Keratinocyte (primary cell): ENCODE data around the gene ING4. TPM values are rescaled to one million over a fixed set of nuclear protein-coding genes. Genes with fewer than 3 reads are reported as not detected.

Experiments used
- DNase-seq: peaks from one replicate; pipeline ENCODE4 v3.0.0-alpha.2; 2011; ENCODE audit warnings: low read depth, missing footprints, low spot score
- FAIRE-seq: peaks from 2 replicates; lab custom pipeline; 2011; peaks lifted over from hg19 to GRCh38; lab: Jason Lieb, UNC
- H2AFZ ChIP-seq: 2 replicates; pipeline ENCODE4 v1.6.0; 2012; ENCODE audit warnings: low read length, control low read depth, inconsistent platforms; ENCODE audit not compliant: control insufficient read depth
- H3K27ac ChIP-seq: 2 replicates; pipeline ENCODE4 v1.5.1; 2011; ENCODE audit warnings: low read length; ENCODE audit not compliant: control insufficient read depth, insufficient read depth
- H3K27me3 ChIP-seq: 3 replicates; pipeline ENCODE4 v1.6.0; 2011; ENCODE audit warnings: low read length; ENCODE audit not compliant: control insufficient read depth, insufficient read depth; ENCODE audit errors: extremely low read depth
- H3K36me3 ChIP-seq, 2 experiments: 2 replicates in 1 of 2; 3 replicates in 1 of 2; pipeline ENCODE4 v1.5.1; 2011; ENCODE audit warnings: low read length in 2 of 2, mild to moderate bottlenecking in 1 of 2; ENCODE audit not compliant: control insufficient read depth in 2 of 2, insufficient read depth in 2 of 2; ENCODE audit errors: extremely low read depth in 1 of 2
- H3K4me1 ChIP-seq: 3 replicates; pipeline ENCODE4 v1.5.1; 2011; ENCODE audit warnings: low read length; ENCODE audit not compliant: control insufficient read depth, insufficient read depth; ENCODE audit errors: extremely low read depth
- H3K4me2 ChIP-seq: 3 replicates; pipeline ENCODE4 v1.6.0; 2011; ENCODE audit warnings: low read depth, low read length; ENCODE audit not compliant: control insufficient read depth, insufficient read depth; ENCODE audit errors: extremely low read depth
- H3K4me3 ChIP-seq, 3 experiments: fragments of 200-600 bp in 1 of 3; sonication (generic) in 1 of 3; 2 replicates in 2 of 3; 3 replicates in 1 of 3; pipeline ENCODE4 v1.5.1; 2011 to 2016; ENCODE audit warnings: low read length in 3 of 3, mild to moderate bottlenecking in 3 of 3, control low read depth in 2 of 3, inconsistent platforms in 1 of 3, low read depth in 1 of 3, mixed read lengths in 1 of 3, mixed run types in 1 of 3, moderate library complexity in 1 of 3; ENCODE audit not compliant: control insufficient read depth in 2 of 3, insufficient read depth in 2 of 3; ENCODE audit errors: extremely low read depth in 1 of 3
- H3K79me2 ChIP-seq: 2 replicates; pipeline ENCODE4 v1.6.0; 2012; ENCODE audit warnings: low read length; ENCODE audit not compliant: control insufficient read depth, insufficient read depth
- H3K9ac ChIP-seq: 3 replicates; pipeline ENCODE4 v1.6.0; 2011; ENCODE audit warnings: low read length; ENCODE audit not compliant: control insufficient read depth, insufficient read depth; ENCODE audit errors: extremely low read depth
- H3K9me1 ChIP-seq: 3 replicates; pipeline ENCODE4 v1.6.0; 2011; ENCODE audit warnings: low read length; ENCODE audit not compliant: control insufficient read depth, insufficient read depth; ENCODE audit errors: extremely low read depth
- H3K9me3 ChIP-seq: 2 replicates; pipeline ENCODE4 v1.5.1; 2012; ENCODE audit warnings: low read depth, low read length; ENCODE audit not compliant: control insufficient read depth
- H4K20me1 ChIP-seq: 3 replicates; pipeline ENCODE4 v1.6.0; 2011; ENCODE audit warnings: low read length; ENCODE audit not compliant: control insufficient read depth, insufficient read depth; ENCODE audit errors: extremely low read depth
- CTCF ChIP-seq, 3 experiments: IDR thresholded peaks in 1 of 3; conservative IDR thresholded peaks in 1 of 3; optimal IDR thresholded peaks in 1 of 3; 2 replicates in 2 of 3; 3 replicates in 1 of 3; pipeline versions ENCODE3 to v1.5.1; 2011; ENCODE audit warnings: low read length in 3 of 3, mild to moderate bottlenecking in 3 of 3, moderate library complexity in 2 of 3, control low read depth in 1 of 3, inconsistent platforms in 1 of 3; ENCODE audit not compliant: insufficient read depth in 2 of 3; ENCODE audit errors: extremely low read depth in 1 of 3
- EZH2 ChIP-seq: IDR thresholded peaks from one replicate; pipeline ENCODE4 v1.6.1; 2012; ENCODE audit warnings: inconsistent platforms, mild to moderate bottlenecking, low read length, moderate library complexity
- dilution Hi-C: fragments of 300-500 bp; cut with MboI; formaldehyde crosslinking; loops from one replicate; pipeline ENCODE4 v1.7.0; 2020; ENCODE audit warnings: low sequenced_read_pairs; ENCODE audit not compliant: extremely low pct_ligation_motif_present
- polyA plus RNA-seq, 5 experiments: library from polyadenylated mRNA; depleted of rRNA in 3 of 5; stranded (reverse) in 3 of 5; stranded (forward) in 1 of 5; unstranded in 1 of 5; fragments of >200 nt; gene quantifications; 1 replicate in 1 of 5; 2 replicates in 3 of 5; 3 replicates in 1 of 5; pipeline versions ENCODE4 v1.2.1 to v1.2.3, GENCODE V29; 2011 to 2012; ENCODE audit warnings: missing spikeins in 2 of 5, low read depth in 1 of 5, low replicate concordance in 1 of 5
- small RNA-seq, 3 experiments: library from RNA; depleted of rRNA; stranded (forward); fragments of <200 nt; gene quantifications; one replicate each; pipeline ENCODE3, GENCODE V24; 2012; ENCODE audit warnings: low read depth in 3 of 3, low replicate concordance in 1 of 3; ENCODE audit not compliant: insufficient read length in 3 of 3

The ING4 gene
- polyA plus RNA-seq, 1 donor (not counting 4 experiments of a cell fraction or from before 2014, with no cell fraction given), result 30.4 TPM

GRCh38 chr12:6602526-6602925 lies 60.4 kb downstream of the ING4 start:
- no peak for FAIRE-seq
- Histone ChIP-seq H3K4me2 (no peak overlapping the region), H3K9ac (no peak overlapping the region), H3K36me3 (peaks cover 38 to 39% of the 10 kb centered on the region in 2 experiments), H3K27ac (no peak overlapping the region), H3K9me1 (peaks cover 3% of the 10 kb centered on the region), H2AFZ (no peak overlapping the region), H3K27me3 (no peaks in the 10 kb centered on the region), H4K20me1 (no peaks in the 10 kb centered on the region), H3K4me1 (peaks cover 26% of the 10 kb centered on the region), H3K4me3 (no peak overlapping the region), H3K9me3 (no peaks in the 10 kb centered on the region), H3K79me2 (peaks cover 50% of the 10 kb centered on the region)
- TF ChIP-seq CTCF (optimal IDR thresholded peaks at IDR 0.05 in 1 of 3, IDR thresholded peaks at IDR 0.05 in 1 of 3, conservative IDR thresholded peaks at IDR 0.05 in 1 of 3; ENCODE audit: extremely low read depth in 1 of 3, insufficient read depth in 2 of 3, low read length in 3 of 3) (no peak), EZH2 (no peak)
- DNase-seq, result no peak
- dilution Hi-C loops, result no loop called here

Small RNAs within 50 kb of the gene (small RNA-seq; reads per million reads assigned to genes)
- 0 reads per million in 3 experiments for gene RNU6-781P

Other genes with a start within 250 kb of the ING4 start
- gene CD27, start 218.2 kb downstream of the ING4 start, polyA plus RNA-seq, result not detected in 3 replicates
- 4.2 to 6.0 TPM (median 4.8 TPM) in 3 replicates for gene TAPBPL, start 211.1 kb downstream of the ING4 start, polyA plus RNA-seq
- 5.3 to 7.8 TPM (median 6.7 TPM) in 3 replicates for gene VAMP1, start 192.4 kb downstream of the ING4 start, polyA plus RNA-seq
- 76.5 to 184 TPM (median 130 TPM) in 3 replicates for gene MRPL51, start 169.9 kb downstream of the ING4 start, polyA plus RNA-seq
- gene NCAPD2, start 169.0 kb downstream of the ING4 start, polyA plus RNA-seq, result 12.3 to 34.6 TPM (median 33.7 TPM) in 3 replicates
- gene GAPDH, start 128.6 kb downstream of the ING4 start, polyA plus RNA-seq, result 8,390 to 11,361 TPM (median 8,495 TPM) in 3 replicates
- gene IFFO1, start 107.1 kb downstream of the ING4 start, polyA plus RNA-seq, result 0.67 to 1.0 TPM (median 0.75 TPM) in 3 replicates
- 85.9 to 108 TPM (median 94.4 TPM) in 3 replicates for gene NOP2, start 94.8 kb downstream of the ING4 start, polyA plus RNA-seq
- gene CHD4, start 55.7 kb downstream of the ING4 start, polyA plus RNA-seq, result 79.7 to 93.1 TPM (median 81.2 TPM) in 3 replicates
- 6.7 to 11.7 TPM (median 8.3 TPM) in 3 replicates for gene LPAR5, start 27.2 kb downstream of the ING4 start, polyA plus RNA-seq
- 0.07 to 0.21 TPM (median 0.09 TPM) in 3 replicates for gene ACRBP, start 15.7 kb downstream of the ING4 start, polyA plus RNA-seq
- gene ZNF384, start 26.3 kb upstream of the ING4 start, polyA plus RNA-seq, result 29.0 to 44.0 TPM (median 29.8 TPM) in 3 replicates
- not detected in 3 replicates for gene PIANP, start 37.7 kb upstream of the ING4 start, polyA plus RNA-seq
- 85.4 to 116 TPM (median 85.5 TPM) in 3 replicates for gene COPS7A, start 60.9 kb upstream of the ING4 start, polyA plus RNA-seq
- 317 to 364 TPM (median 335 TPM) in 3 replicates for gene MLF2, start 90.0 kb upstream of the ING4 start, polyA plus RNA-seq
- 80.6 to 140 TPM (median 119 TPM) in 3 replicates for gene PTMS, start 103.2 kb upstream of the ING4 start, polyA plus RNA-seq
- 0.09 to 0.14 TPM (median 0.09 TPM) in 3 replicates for gene LAG3, start 109.4 kb upstream of the ING4 start, polyA plus RNA-seq
- 0.01 to 0.05 TPM in 2 of 3 replicates, not detected in the other for gene CD4, start 126.4 kb upstream of the ING4 start, polyA plus RNA-seq
- 0.05 to 0.10 TPM (median 0.09 TPM) in 3 replicates for gene GPR162, start 158.7 kb upstream of the ING4 start, polyA plus RNA-seq
- gene P3H3, start 165.3 kb upstream of the ING4 start, polyA plus RNA-seq, result 3.9 to 5.7 TPM (median 4.2 TPM) in 3 replicates
- 0.41 to 0.94 TPM (median 0.80 TPM) in 3 replicates for gene GNB3, start 177.8 kb upstream of the ING4 start, polyA plus RNA-seq
- 2.1 to 16.9 TPM (median 15.0 TPM) in 3 replicates for gene CDCA3, start 188.2 kb upstream of the ING4 start, polyA plus RNA-seq
- 58.3 to 84.1 TPM (median 67.2 TPM) in 3 replicates for gene USP5, start 189.0 kb upstream of the ING4 start, polyA plus RNA-seq
- gene TPI1, start 204.4 kb upstream of the ING4 start, polyA plus RNA-seq, result 1,218 to 2,229 TPM (median 1,551 TPM) in 3 replicates
- gene SPSB2, start 210.2 kb upstream of the ING4 start, polyA plus RNA-seq, result 4.9 to 8.7 TPM (median 5.1 TPM) in 3 replicates
- 6.2 to 7.1 TPM (median 6.3 TPM) in 3 replicates for gene LRRC23, start 241.7 kb upstream of the ING4 start, polyA plus RNA-seq